Thyroid gland (tissue), 4 donors: ENCODE data around the gene TALDO1.

ENCODE experiments used
- CTCF ChIP-seq, 6 experiments: fragments of 200-600 bp in 3 of 6; fragments of 450-650 bp in 3 of 6; sonication (generic) in 3 of 6; IDR thresholded peaks; one replicate each; pipeline ENCODE4 v1.5.1; 2016 to 2019; ENCODE audit warnings: antibody characterized with exemption in 6 of 6, mild to moderate bottlenecking in 2 of 6, inconsistent platforms in 1 of 6, moderate library complexity in 1 of 6
- POLR2A ChIP-seq, 2 donors: fragments of 450-650 bp; IDR thresholded peaks; one replicate each; pipeline ENCODE4 v1.6.1; 2017; ENCODE audit warnings: antibody characterized with exemption in 2 of 2, mild to moderate bottlenecking in 2 of 2, moderate library complexity in 1 of 2

- TF ChIP-seq POLR2A (IDR thresholded peaks at IDR 0.05) (peak; percentile 15 to 31), CTCF (IDR thresholded peaks at IDR 0.05) (no peak)
These were observed 48.6 kb downstream of the TALDO1 start for GRCh38 chr11:795634-796564.
